ENCODE data around the gene KRTAP5-4. TPM values are rescaled to one million over a fixed set of nuclear protein-coding genes. Genes with fewer than 3 reads are reported as not detected.

The KRTAP5-4 gene
- total RNA-seq, 1 experiment from 2014 or later: not detected

GRCh38 chr11:1631066-1631568 is 9.2 kb upstream of the KRTAP5-4 start:
- intact Hi-C loops (cut with micrococcal nuclease): no loop called here
- no TSS peak for BruUV-seq (replicated peaks)
- H3K27me3 Mint-ChIP-seq (ENCODE audit: insufficient read depth, unreplicated experiment): peaks cover 79% of the 10 kb centered on the region
- ChIA-PET POLR2A (no interaction called here), CTCF (interaction anchor here (0.5 to 2.2 kb wide), 9 partner anchors 9 to 1000 kb away, joined by 3 to 11 read pairs (median 3); no protein-coding TSS in a partner anchor)
- no peak overlapping the region for H3K27ac Mint-ChIP-seq (ENCODE audit: low read depth, unreplicated experiment)
- no peak overlapping the region for H3K4me3 Mint-ChIP-seq (ENCODE audit: unreplicated experiment)
- H3K9me3 Mint-ChIP-seq (ENCODE audit: unreplicated experiment): no peaks in the 10 kb centered on the region
- TF ChIP-seq CTCF (IDR thresholded peaks at IDR 0.05; ENCODE audit: unreplicated experiment): no peak
- DNase-seq (ENCODE audit: unreplicated experiment): no peak
- H3K36me3 Mint-ChIP-seq (ENCODE audit: insufficient read depth, unreplicated experiment): no peaks in the 10 kb centered on the region
- H3K4me1 Mint-ChIP-seq (ENCODE audit: insufficient read depth, unreplicated experiment): peaks cover 5% of the 10 kb centered on the region

- ChIA-PET POLR2A (no interaction called here), CTCF (interaction anchor here (0.7 to 1.4 kb wide), 3 partner anchors 14 to 369 kb away, joined by 3 to 5 read pairs (median 4); no protein-coding TSS in a partner anchor)
- H3K27me3 Mint-ChIP-seq (ENCODE audit: insufficient read depth, unreplicated experiment): peaks cover 79% of the 10 kb centered on the region
- H3K4me1 Mint-ChIP-seq (ENCODE audit: insufficient read depth, unreplicated experiment): peaks cover 5% of the 10 kb centered on the region
- DNase-seq (ENCODE audit: unreplicated experiment): no peak
- no peak for TF ChIP-seq CTCF (IDR thresholded peaks at IDR 0.05; ENCODE audit: unreplicated experiment)
- no peaks in the 10 kb centered on the region for H3K9me3 Mint-ChIP-seq (ENCODE audit: unreplicated experiment)
- no TSS peak for BruUV-seq (replicated peaks)
- no peaks in the 10 kb centered on the region for H3K36me3 Mint-ChIP-seq (ENCODE audit: insufficient read depth, unreplicated experiment)
- no peak overlapping the region for H3K27ac Mint-ChIP-seq (ENCODE audit: low read depth, unreplicated experiment)
- intact Hi-C loops (cut with micrococcal nuclease): no loop called here
- no peak overlapping the region for H3K4me3 Mint-ChIP-seq (ENCODE audit: unreplicated experiment)
Observed at GRCh38 chr11:1630271-1630670, 8.3 kb upstream of the KRTAP5-4 start.

- peaks cover 5% of the 10 kb centered on the region for H3K4me1 Mint-ChIP-seq (ENCODE audit: insufficient read depth, unreplicated experiment)
- BruUV-seq (replicated peaks): no TSS peak
- H3K9me3 Mint-ChIP-seq (ENCODE audit: unreplicated experiment): no peaks in the 10 kb centered on the region
- DNase-seq (ENCODE audit: unreplicated experiment): no peak
- no peaks in the 10 kb centered on the region for H3K36me3 Mint-ChIP-seq (ENCODE audit: insufficient read depth, unreplicated experiment)
- ChIA-PET POLR2A (no interaction called here), CTCF (interaction anchor here (0.6 to 1.7 kb wide), 12 partner anchors 10 to 795 kb away, joined by 3 to 7 read pairs (median 3); partner anchors contain the start of gene KRTAP5-2)
- no peak within 1 kb of the TSS for H3K27ac Mint-ChIP-seq (ENCODE audit: low read depth, unreplicated experiment)
- H3K4me3 Mint-ChIP-seq (ENCODE audit: unreplicated experiment): no peak within 1 kb of the TSS
- TF ChIP-seq CTCF (IDR thresholded peaks at IDR 0.05; ENCODE audit: unreplicated experiment): no peak
- intact Hi-C loops (cut with micrococcal nuclease): no loop called here
- peaks cover 79% of the 10 kb centered on the region for H3K27me3 Mint-ChIP-seq (ENCODE audit: insufficient read depth, unreplicated experiment)
Observed at GRCh38 chr11:1629326-1630185, 7.6 kb upstream of the KRTAP5-4 start, which contains the start of gene KRTAP5-5. Gene KRTAP5-5, plus strand, starts transcription at chr11:1629775. Its CDS starts 66 bp downstream, at chr11:1629841.

GRCh38 chr11:1628506-1629325 is 6.8 kb upstream of the KRTAP5-4 start:
- peak; percentile 38 for DNase-seq (ENCODE audit: unreplicated experiment)
- intact Hi-C loops (cut with micrococcal nuclease): no loop called here
- Mint-ChIP-seq H3K4me3 (ENCODE audit: unreplicated experiment) (no peak overlapping the region), H3K9me3 (ENCODE audit: unreplicated experiment) (no peaks in the 10 kb centered on the region), H3K27ac (ENCODE audit: low read depth, unreplicated experiment) (no peak overlapping the region), H3K27me3 (ENCODE audit: insufficient read depth, unreplicated experiment) (peaks cover 79% of the 10 kb centered on the region), H3K4me1 (ENCODE audit: insufficient read depth, unreplicated experiment) (peaks cover 5% of the 10 kb centered on the region), H3K36me3 (ENCODE audit: insufficient read depth, unreplicated experiment) (no peaks in the 10 kb centered on the region)
- POLR2A ChIA-PET: no interaction called here
- no TSS peak for BruUV-seq (replicated peaks)
- CTCF ChIA-PET: interaction anchor here (0.5 to 1.7 kb wide), 15 partner anchors 9 to 796 kb away, joined by 3 to 7 read pairs (median 3); partner anchors contain the start of gene KRTAP5-2
- TF ChIP-seq CTCF (IDR thresholded peaks at IDR 0.05; ENCODE audit: unreplicated experiment): peak; percentile 75
